MCF 10A (cell line): Measurements from ENCODE around the gene SLCO2A1. TPM values are rescaled to one million over a fixed set of nuclear protein-coding genes. Genes with fewer than 3 reads are reported as not detected.

ENCODE experiments used
- BruUV-seq: library from RNA; stranded (reverse); fragments of 400-500 nt; replicated peaks from 2 replicates; lab custom pipeline; 2021; lab: Mats Ljungman, UMichigan
- CTCF ChIA-PET: fragments of 300-600 bp; sonication (Branson Sonifier 250); formaldehyde crosslinking; extraction: SDS; loops from one replicate; lab custom pipeline; 2021; ENCODE audit warnings: antibody characterized with exemption, inconsistent platforms; lab: Yijun Ruan, JAX
- POLR2A ChIA-PET: fragments of 300-600, 350-650 bp; sonication (Branson Sonifier 250); formaldehyde crosslinking; extraction: SDS; loops from one replicate; lab custom pipeline; 2020; ENCODE audit warnings: antibody characterized with exemption, inconsistent platforms; lab: Yijun Ruan, JAX
- DNase-seq: peaks from one replicate; pipeline ENCODE4 v3.0.0-alpha.2; 2018; ENCODE audit not compliant: unreplicated experiment
- H3K27ac Mint-ChIP-seq: one replicate; pipeline ENCODE4 v1.8.0; 2022; ENCODE audit warnings: mild to moderate bottlenecking, low read depth, mixed read lengths; ENCODE audit not compliant: unreplicated experiment
- H3K27me3 Mint-ChIP-seq: one replicate; pipeline ENCODE4 v1.8.0; 2022; ENCODE audit warnings: mixed read lengths; ENCODE audit not compliant: insufficient read depth, unreplicated experiment
- H3K36me3 Mint-ChIP-seq: one replicate; pipeline ENCODE4 v1.8.0; 2022; ENCODE audit warnings: mild to moderate bottlenecking, moderate library complexity, mixed read lengths; ENCODE audit not compliant: insufficient read depth, unreplicated experiment
- H3K4me1 Mint-ChIP-seq: one replicate; pipeline ENCODE4 v1.8.0; 2022; ENCODE audit warnings: mixed read lengths; ENCODE audit not compliant: insufficient read depth, unreplicated experiment
- H3K4me3 Mint-ChIP-seq: one replicate; pipeline ENCODE4 v1.8.0; 2022; ENCODE audit warnings: mild to moderate bottlenecking, moderate library complexity, mixed read lengths; ENCODE audit not compliant: unreplicated experiment
- H3K9me3 Mint-ChIP-seq: one replicate; pipeline ENCODE4 v1.8.0; 2022; ENCODE audit warnings: mixed read lengths; ENCODE audit not compliant: unreplicated experiment
- intact Hi-C: fragments of 100-400 bp; cut with micrococcal nuclease; formaldehyde crosslinking; loops from 2 replicates; pipeline ENCODE4 v1.14.1; 2022
- total RNA-seq: library from RNA; stranded (reverse); gene quantifications from 2 replicates; pipeline ENCODE4 v1.2.3, GENCODE V29; 2022
- TF ChIP-seq, protein P1 (sequence below): fragments of 200-600 bp; IDR thresholded peaks from one replicate; pipeline ENCODE4 v1.8.0; 2022; ENCODE audit warnings: antibody characterized with exemption, mild to moderate bottlenecking; ENCODE audit not compliant: unreplicated experiment

Gene SLCO2A1
- total RNA-seq, 1 experiment from 2014 or later, result 1.0 TPM

GRCh38 chr3:133962849-133963248, 66.9 kb downstream of the SLCO2A1 start:
- POLR2A ChIA-PET, result interaction anchor here (0.5 to 2.0 kb wide), 7 partner anchors 9 to 778 kb away, joined by 3 to 17 read pairs (median 3); no protein-coding TSS in a partner anchor
- TF ChIP-seq, protein P1, sequence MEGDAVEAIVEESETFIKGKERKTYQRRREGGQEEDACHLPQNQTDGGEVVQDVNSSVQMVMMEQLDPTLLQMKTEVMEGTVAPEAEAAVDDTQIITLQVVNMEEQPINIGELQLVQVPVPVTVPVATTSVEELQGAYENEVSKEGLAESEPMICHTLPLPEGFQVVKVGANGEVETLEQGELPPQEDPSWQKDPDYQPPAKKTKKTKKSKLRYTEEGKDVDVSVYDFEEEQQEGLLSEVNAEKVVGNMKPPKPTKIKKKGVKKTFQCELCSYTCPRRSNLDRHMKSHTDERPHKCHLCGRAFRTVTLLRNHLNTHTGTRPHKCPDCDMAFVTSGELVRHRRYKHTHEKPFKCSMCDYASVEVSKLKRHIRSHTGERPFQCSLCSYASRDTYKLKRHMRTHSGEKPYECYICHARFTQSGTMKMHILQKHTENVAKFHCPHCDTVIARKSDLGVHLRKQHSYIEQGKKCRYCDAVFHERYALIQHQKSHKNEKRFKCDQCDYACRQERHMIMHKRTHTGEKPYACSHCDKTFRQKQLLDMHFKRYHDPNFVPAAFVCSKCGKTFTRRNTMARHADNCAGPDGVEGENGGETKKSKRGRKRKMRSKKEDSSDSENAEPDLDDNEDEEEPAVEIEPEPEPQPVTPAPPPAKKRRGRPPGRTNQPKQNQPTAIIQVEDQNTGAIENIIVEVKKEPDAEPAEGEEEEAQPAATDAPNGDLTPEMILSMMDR, result no peak

GRCh38 chr3:133958071-133958805, 71.5 kb downstream of the SLCO2A1 start:
- BruUV-seq, result no TSS peak
- H3K9me3 Mint-ChIP-seq, result no peaks in the 10 kb centered on the region
- no peaks in the 10 kb centered on the region for H3K36me3 Mint-ChIP-seq
- H3K27me3 Mint-ChIP-seq, result no peaks in the 10 kb centered on the region
- peaks cover 14% of the 10 kb centered on the region for H3K4me1 Mint-ChIP-seq
- H3K4me3 Mint-ChIP-seq, result no peak overlapping the region
- intact Hi-C loops, result no loop called here
- TF ChIP-seq, protein P1, result no peak
- no peak overlapping the region for H3K27ac Mint-ChIP-seq
- POLR2A ChIA-PET, result no interaction called here
- CTCF ChIA-PET, result interaction anchor here (0.7 kb wide), 1 partner anchor 27 kb away, joined by 6 read pairs; no protein-coding TSS in a partner anchor
- no peak for DNase-seq

More at GRCh38 chr3:133962849-133963248, 66.9 kb downstream of the SLCO2A1 start:
- Mint-ChIP-seq H3K4me3 (peak overlapping the region; percentile 45), H3K36me3 (no peaks in the 10 kb centered on the region), H3K27me3 (no peaks in the 10 kb centered on the region), H3K4me1 (peaks cover 18% of the 10 kb centered on the region), H3K27ac (peak overlapping the region; percentile 85), H3K9me3 (no peaks in the 10 kb centered on the region)
- CTCF ChIA-PET, result interaction anchor here (0.5 to 1.9 kb wide), 11 partner anchors 10 to 520 kb away, joined by 3 to 7 read pairs (median 3); no protein-coding TSS in a partner anchor
- intact Hi-C loops, result loop anchor here (2.0 kb wide), 1 partner anchor 18 kb away; no protein-coding TSS in a partner anchor
- no TSS peak for BruUV-seq
- peak; percentile 50 for DNase-seq

- no peak for DNase-seq
- H3K4me3 Mint-ChIP-seq, result no peak overlapping the region
- ChIA-PET CTCF (interaction anchor here (0.7 to 1.3 kb wide), 3 partner anchors 11 to 241 kb away, joined by 3 to 7 read pairs (median 7); no protein-coding TSS in a partner anchor), POLR2A (no interaction called here)
- H3K9me3 Mint-ChIP-seq, result no peaks in the 10 kb centered on the region
- BruUV-seq, result no TSS peak
- TF ChIP-seq, protein P1, result no peak
- no peak overlapping the region for H3K27ac Mint-ChIP-seq
- peaks cover 4% of the 10 kb centered on the region for H3K4me1 Mint-ChIP-seq
- H3K36me3 Mint-ChIP-seq, result no peaks in the 10 kb centered on the region
- H3K27me3 Mint-ChIP-seq, result no peaks in the 10 kb centered on the region
- intact Hi-C loops, result no loop called here
Observed at GRCh38 chr3:133956982-133957381, 72.7 kb downstream of the SLCO2A1 start.

- TF ChIP-seq, protein P1, result no peak
- Mint-ChIP-seq H3K27ac (no peak overlapping the region), H3K36me3 (no peaks in the 10 kb centered on the region), H3K4me1 (peaks cover 4% of the 10 kb centered on the region), H3K4me3 (no peak overlapping the region), H3K9me3 (no peaks in the 10 kb centered on the region), H3K27me3 (no peaks in the 10 kb centered on the region)
- no peak for DNase-seq
- BruUV-seq, result no TSS peak
- POLR2A ChIA-PET, result interaction anchor here (1.1 kb wide), 1 partner anchor 12 kb away, joined by 3 read pairs; no protein-coding TSS in a partner anchor
- CTCF ChIA-PET, result interaction anchor here (1.1 to 1.3 kb wide), 2 partner anchors 10 to 27 kb away, joined by 7 read pairs; no protein-coding TSS in a partner anchor
- intact Hi-C loops, result no loop called here
Observed at GRCh38 chr3:133956353-133956752, 73.4 kb downstream of the SLCO2A1 start.
